Amniotic epithelial cell (primary cell): ENCODE data around the gene ACTR2.
A peak's percentile ranks its signal among the peaks of the same experiment; 100 is the strongest.
"Not testable (repeated sequence)": the region's sequence is repeated elsewhere in the genome, so short reads cannot be mapped to it uniquely, and the experiment has no call there.

ENCODE experiments used
- DNase-seq: peaks from one replicate; pipeline ENCODE4 v3.0.0-alpha.2; 2010; ENCODE audit warnings: low read depth

Gene ACTR2

GRCh38 chr2:65313126-65313953, 85.7 kb downstream of the ACTR2 start:
- DNase-seq: no peak

GRCh38 chr2:65313954-65314256, 86.3 kb downstream of the ACTR2 start:
- DNase-seq: no peak

- no peak for DNase-seq
Measured at GRCh38 chr2:65314801-65315441, 87.3 kb downstream of the ACTR2 start.

- DNase-seq: no peak
Measured at GRCh38 chr2:65316072-65316471, 88.4 kb downstream of the ACTR2 start.

GRCh38 chr2:65317351-65317750, 89.7 kb downstream of the ACTR2 start:
- DNase-seq: not testable (repeated sequence)

- no peak for DNase-seq
Measured at GRCh38 chr2:65317841-65318240, 90.2 kb downstream of the ACTR2 start.

- no peak for DNase-seq
Measured at GRCh38 chr2:65319072-65319673, 91.5 kb downstream of the ACTR2 start.

GRCh38 chr2:65319674-65320041, 92.0 kb downstream of the ACTR2 start:
- no peak for DNase-seq

GRCh38 chr2:65320042-65320725, 92.6 kb downstream of the ACTR2 start:
- peak; percentile 97 for DNase-seq
